ENCODE results near the gene KCNJ14. TPM values are rescaled to one million over a fixed set of nuclear protein-coding genes. Genes with fewer than 3 reads are reported as not detected.

Gene KCNJ14
- total and polyA plus RNA-seq, 2 donors (not counting 3 experiments of a cell fraction or from before 2014, with no cell fraction given), result 0.26 to 1.4 TPM

DNA sequence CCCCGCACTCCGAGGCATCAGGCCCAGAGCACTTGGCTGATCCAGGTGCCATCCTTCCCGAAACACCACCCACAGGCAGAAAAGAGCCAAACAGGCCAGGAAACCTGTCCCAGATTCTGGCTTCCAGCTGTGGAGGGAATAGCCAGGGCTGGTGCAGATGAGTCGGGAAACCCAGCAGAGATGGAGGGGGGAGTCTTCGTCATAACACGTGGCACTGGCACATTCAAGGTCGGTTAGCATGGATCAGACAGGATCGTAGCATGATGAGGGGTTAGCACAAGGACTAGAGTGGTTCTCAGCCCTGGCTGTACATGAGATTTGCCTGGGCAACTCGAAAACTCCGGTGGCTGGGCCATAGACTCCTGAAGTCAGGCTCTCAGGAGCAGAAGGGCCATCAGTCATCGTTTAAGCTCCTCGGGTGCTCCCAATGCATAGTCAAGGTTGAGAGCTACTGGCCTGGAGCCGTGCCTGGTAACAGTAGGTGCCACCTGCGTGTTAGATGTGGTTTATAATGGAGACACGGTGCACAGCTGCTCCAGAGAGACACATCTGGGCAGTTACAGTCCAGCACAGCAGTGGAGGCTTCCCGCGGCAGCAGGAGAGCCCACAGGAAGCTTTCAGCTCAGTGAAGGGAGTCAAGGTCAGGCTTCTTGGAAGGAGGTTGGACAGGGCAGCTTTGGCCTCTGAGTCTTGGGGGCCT is 20.1 kb downstream of the KCNJ14 start:
- no peak for FAIRE-seq
- Histone ChIP-seq H3K27ac (ENCODE audit: insufficient read depth, low read depth, low read length) (no peak overlapping the region), H3K4me3 (replicated peaks in 1 of 3; ENCODE audit: insufficient read depth in 1 of 3, low read depth in 1 of 3, low read length in 3 of 3) (no peak overlapping the region), H3K9me1 (replicated peaks; ENCODE audit: control insufficient read depth, extremely low read depth, insufficient read depth, low read length) (no peaks in the 10 kb centered on the region), H3K9ac (replicated peaks; ENCODE audit: extremely low read depth, insufficient read depth, low read length) (no peak overlapping the region), H2AFZ (ENCODE audit: low read depth, low read length) (no peak overlapping the region), H3K36me3 (ENCODE audit: control insufficient read depth in 2 of 2, extremely low read depth in 1 of 2, insufficient read depth in 2 of 2, low read length in 2 of 2) (peaks cover 25 to 72% of the 10 kb centered on the region in 2 experiments), H4K20me1 (replicated peaks; ENCODE audit: control insufficient read depth, extremely low read depth, insufficient read depth, low read length) (no peaks in the 10 kb centered on the region), H3K27me3 (ENCODE audit: control insufficient read depth in 2 of 2, insufficient read depth in 2 of 2, low read length in 2 of 2) (no peaks in the 10 kb centered on the region), H3K9me3 (replicated peaks; ENCODE audit: control insufficient read depth, insufficient read depth, low read length) (no peaks in the 10 kb centered on the region), H3K79me2 (ENCODE audit: control insufficient read depth, insufficient read depth, low read length) (peaks cover 13% of the 10 kb centered on the region), H3K4me2 (ENCODE audit: insufficient read depth, low read length) (no peak overlapping the region), H3K4me1 (ENCODE audit: control insufficient read depth, extremely low read depth, insufficient read depth, low read length) (peaks cover 11% of the 10 kb centered on the region)
- no TSS peak for BruUV-seq (replicated peaks)
- ChIA-PET CTCF (interaction anchor here (1.1 to 1.3 kb wide), 2 partner anchors 109 to 113 kb away, joined by 3 to 5 read pairs; no protein-coding TSS in a partner anchor), POLR2A (interaction anchor here (1.3 kb wide), 1 partner anchor 17 kb away, joined by 4 read pairs; no protein-coding TSS in a partner anchor)
- DNase-seq (ENCODE audit: low read depth, low spot score), result no peak
- no peak for TF ChIP-seq POLR2AphosphoS5 (IDR thresholded peaks at IDR 0.05; ENCODE audit: insufficient read depth, low read depth, low read length)
- TF ChIP-seq, protein P1, sequence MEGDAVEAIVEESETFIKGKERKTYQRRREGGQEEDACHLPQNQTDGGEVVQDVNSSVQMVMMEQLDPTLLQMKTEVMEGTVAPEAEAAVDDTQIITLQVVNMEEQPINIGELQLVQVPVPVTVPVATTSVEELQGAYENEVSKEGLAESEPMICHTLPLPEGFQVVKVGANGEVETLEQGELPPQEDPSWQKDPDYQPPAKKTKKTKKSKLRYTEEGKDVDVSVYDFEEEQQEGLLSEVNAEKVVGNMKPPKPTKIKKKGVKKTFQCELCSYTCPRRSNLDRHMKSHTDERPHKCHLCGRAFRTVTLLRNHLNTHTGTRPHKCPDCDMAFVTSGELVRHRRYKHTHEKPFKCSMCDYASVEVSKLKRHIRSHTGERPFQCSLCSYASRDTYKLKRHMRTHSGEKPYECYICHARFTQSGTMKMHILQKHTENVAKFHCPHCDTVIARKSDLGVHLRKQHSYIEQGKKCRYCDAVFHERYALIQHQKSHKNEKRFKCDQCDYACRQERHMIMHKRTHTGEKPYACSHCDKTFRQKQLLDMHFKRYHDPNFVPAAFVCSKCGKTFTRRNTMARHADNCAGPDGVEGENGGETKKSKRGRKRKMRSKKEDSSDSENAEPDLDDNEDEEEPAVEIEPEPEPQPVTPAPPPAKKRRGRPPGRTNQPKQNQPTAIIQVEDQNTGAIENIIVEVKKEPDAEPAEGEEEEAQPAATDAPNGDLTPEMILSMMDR (IDR thresholded peaks at IDR 0.05; ENCODE audit: extremely low read depth in 1 of 2, insufficient read depth in 1 of 2, low read depth in 1 of 2, low read length in 2 of 2), result no peak
- TF ChIP-seq EZH2 (IDR thresholded peaks at IDR 0.05; ENCODE audit: borderline replicate concordance, low read depth, low read length, severe bottlenecking), result no peak
- TF ChIP-seq POLR2A (IDR thresholded peaks at IDR 0.05; ENCODE audit: low read depth, low read length), result no peak
- TF ChIP-seq GATA2 (IDR thresholded peaks at IDR 0.05; ENCODE audit: insufficient read depth, insufficient read length, low read depth, low read length), result no peak
- intact Hi-C loops (cut with micrococcal nuclease) (no loop called here), dilution Hi-C loops (cut with MboI; ENCODE audit: extremely low pct_ligation_motif_present, low sequenced_read_pairs) (no loop called here)
